ENCODE data around the gene SBF2.

DNA sequence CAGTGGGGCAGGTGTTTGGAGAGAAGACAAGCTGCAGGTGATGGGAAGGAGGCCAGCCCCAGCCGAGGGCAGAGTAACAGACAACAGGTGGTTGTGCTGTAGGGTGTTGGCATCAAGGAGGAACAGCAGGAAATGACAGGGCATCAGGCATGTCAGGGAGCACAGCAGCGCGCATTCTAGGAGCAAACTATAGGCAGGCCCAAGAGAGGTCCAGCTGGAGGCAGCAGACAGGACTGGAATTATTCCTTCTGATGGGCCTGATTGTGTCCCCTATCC, 24.4 kb upstream of the SBF2 start:
- TF ChIP-seq, protein P1, sequence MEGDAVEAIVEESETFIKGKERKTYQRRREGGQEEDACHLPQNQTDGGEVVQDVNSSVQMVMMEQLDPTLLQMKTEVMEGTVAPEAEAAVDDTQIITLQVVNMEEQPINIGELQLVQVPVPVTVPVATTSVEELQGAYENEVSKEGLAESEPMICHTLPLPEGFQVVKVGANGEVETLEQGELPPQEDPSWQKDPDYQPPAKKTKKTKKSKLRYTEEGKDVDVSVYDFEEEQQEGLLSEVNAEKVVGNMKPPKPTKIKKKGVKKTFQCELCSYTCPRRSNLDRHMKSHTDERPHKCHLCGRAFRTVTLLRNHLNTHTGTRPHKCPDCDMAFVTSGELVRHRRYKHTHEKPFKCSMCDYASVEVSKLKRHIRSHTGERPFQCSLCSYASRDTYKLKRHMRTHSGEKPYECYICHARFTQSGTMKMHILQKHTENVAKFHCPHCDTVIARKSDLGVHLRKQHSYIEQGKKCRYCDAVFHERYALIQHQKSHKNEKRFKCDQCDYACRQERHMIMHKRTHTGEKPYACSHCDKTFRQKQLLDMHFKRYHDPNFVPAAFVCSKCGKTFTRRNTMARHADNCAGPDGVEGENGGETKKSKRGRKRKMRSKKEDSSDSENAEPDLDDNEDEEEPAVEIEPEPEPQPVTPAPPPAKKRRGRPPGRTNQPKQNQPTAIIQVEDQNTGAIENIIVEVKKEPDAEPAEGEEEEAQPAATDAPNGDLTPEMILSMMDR (IDR thresholded peaks at IDR 0.05): no peak
- no peak for TF ChIP-seq EZH2 (IDR thresholded peaks at IDR 0.05; ENCODE audit: borderline replicate concordance, insufficient read depth, low read depth, low read length, poor library complexity, severe bottlenecking)

Measured in B cell (primary cell).